HG02943 (cell line): ENCODE measurements around the gene NAALADL1.
"Not testable (repeated sequence)": the region's sequence is repeated elsewhere in the genome, so short reads cannot be mapped to it uniquely, and the experiment has no call there.

ENCODE experiments used
- ATAC-seq: cut with Tn5 transposase; IDR thresholded peaks from one replicate; pipeline ENCODE4 v1.9.1; 2021; ENCODE audit warnings: mild to moderate bottlenecking, low read depth, moderate library complexity; ENCODE audit not compliant: unreplicated experiment

Gene NAALADL1

DNA sequence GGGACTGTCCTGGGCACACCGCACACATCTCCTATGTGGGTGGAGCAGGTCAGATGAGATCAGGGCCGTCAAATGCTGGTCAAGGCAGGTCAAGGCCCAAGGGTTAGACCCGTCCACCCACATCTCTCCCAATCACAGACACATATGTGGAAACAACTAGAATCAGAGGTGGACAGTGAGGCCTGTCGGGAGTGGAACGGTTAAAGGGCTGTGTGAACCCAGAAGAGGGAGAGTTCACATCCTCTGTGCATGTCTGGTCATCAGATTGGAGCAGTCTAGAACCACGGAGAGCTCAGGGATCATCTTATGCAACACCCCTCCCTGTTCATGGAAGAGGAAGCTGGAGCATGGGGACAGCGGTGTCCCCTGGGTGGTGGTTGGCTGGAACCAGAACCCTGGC lies 38.5 kb downstream of the NAALADL1 start:
- no peak for ATAC-seq

DNA sequence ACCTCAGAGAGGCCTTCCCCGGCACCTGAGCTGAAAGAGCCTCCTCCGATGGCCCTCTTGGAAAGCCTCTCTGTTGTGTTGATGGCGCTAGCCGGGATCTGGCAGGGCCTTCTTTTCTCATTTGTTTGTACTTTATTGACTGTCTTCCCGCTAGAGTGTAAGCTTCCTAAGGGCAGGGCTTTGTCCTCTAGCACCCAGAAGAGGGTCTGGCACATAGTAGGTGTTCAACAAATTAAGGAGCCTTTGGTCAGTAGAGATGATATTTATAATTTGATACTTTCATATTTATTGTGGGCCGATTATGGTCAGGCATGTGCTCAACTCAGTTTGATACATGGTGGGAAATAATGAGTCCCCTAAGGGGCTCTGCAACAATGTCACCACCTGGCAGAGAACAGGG lies 40.4 kb downstream of the NAALADL1 start:
- ATAC-seq = no peak

DNA sequence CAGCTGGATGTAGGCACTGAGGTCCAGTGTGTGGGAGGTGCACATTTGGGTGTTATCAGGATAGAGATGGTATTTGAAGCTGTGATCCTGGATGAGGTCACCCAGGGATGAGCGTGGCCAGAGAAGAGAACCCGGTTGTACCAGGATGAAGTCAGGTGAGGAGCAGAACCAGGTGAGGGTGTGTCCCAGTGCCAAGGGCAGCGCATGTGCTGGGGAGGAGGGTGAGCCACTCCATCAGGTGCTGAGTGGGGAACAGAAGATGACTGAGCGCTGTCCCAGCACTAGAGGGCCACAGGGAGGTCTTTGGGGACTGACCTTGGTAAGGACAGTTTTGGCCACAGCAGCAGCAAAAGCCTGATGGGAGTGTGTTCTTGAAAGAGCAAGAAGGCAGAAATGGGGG lies 41.6 kb downstream of the NAALADL1 start:
- no peak for ATAC-seq

DNA sequence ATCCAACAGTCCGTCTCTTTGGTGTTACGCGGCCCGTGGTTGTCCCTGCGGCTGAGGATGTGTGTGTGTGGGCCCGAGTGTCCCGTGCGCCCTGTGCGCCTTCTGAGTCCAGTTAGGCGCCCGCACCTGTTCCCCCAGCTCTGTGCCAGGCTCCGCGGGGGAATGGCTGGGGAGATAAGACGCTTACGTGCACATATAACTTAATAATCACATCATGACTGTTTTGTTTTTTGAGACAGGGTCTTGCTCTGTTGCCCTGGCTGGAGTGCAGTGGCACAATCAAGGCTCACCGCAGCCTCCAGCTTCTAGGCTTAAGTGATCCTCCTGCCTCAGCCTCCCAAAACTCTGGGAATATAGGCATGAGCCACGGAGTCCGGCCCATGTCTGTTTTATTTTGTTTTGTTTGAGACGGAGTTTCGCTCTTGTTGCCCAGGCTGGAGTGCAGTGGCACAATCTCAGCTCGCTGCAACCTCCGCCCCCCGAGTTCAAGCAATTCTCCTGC lies 43.6 kb downstream of the NAALADL1 start:
- ATAC-seq = no peak

DNA sequence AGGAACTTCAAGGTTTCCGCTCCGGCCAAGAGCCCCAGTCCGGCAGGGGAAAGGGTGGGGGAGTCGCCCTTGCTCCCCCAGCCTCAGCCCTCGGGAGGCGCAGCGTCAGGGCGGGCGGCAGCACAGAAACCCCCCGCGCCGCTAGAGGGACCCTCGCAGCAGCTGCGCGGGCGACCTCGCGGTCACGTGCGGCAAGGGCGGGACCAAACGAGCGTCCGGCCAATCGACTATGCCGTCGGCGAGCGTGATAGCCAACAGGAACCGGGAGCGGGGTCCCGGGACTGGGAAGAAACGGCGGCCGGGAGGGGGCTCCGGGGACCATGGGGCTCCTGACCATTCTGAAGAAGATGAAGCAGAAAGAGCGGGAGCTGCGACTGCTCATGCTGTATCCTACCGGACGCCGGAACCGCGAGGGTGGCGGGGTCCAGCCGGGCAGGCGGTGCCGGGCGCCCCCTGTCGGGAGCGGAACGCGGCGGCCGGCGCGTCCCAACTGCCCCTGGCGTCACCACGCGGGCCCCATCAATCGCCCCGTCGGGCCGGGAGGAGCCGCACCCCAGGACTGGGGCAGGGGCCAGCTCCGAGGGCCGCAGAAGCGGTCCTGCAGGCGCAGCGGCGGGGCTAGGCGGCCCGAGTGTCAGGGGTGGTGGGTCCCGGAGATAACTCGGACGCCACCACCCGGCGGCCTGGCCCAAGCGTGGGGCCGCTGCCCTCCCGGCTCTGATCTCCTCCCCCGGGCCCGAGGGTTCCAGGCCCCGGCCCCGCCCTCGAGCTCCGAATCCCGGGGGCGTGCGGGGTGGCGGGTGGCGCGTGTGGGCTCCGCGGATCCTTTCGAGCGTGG lies 44.2 kb downstream of the NAALADL1 start, which contains the start of gene ARL2:
ARL2 (plus strand) TSS at position 273 of the 838 bp plus-strand sequence; CDS start at position 321, 48 bp downstream.
- peak; percentile 81 for ATAC-seq

DNA sequence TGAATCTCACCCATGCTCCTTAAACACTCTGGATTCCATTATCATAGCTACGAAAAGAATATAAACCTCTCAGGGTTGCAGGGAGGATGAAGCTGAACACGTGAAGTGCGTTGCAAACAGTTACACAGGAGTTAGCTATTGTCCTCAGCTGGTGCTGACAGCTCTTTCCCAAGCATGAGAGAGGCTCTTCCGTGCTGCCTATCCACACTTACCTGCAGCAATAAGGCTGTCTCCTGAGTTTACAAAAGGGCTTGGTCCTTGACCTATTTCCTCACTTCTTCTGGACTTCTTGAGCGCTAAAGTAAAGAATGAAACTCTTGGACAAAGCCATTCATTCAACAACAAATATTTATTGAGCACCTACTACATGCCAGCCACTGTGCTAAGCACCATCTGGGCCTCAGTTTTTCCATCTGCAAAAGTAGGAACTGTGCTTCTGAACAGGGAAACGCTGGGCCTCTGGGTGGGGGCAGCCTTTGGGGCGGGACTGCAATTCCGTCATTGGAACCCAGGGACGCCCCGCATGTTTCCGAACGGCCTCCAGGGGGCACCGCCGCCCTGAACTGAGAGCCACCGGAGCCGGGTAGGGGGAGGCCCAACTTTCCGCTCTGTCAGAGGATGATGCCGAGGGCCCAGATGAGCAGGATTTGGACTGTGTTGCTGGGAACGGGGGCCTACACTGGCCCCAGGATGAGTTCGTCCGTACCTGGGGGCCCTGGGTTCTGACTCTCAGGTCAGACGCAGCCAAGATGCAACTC lies 45.0 kb downstream of the NAALADL1 start:
- peak; percentile 62 for ATAC-seq

DNA sequence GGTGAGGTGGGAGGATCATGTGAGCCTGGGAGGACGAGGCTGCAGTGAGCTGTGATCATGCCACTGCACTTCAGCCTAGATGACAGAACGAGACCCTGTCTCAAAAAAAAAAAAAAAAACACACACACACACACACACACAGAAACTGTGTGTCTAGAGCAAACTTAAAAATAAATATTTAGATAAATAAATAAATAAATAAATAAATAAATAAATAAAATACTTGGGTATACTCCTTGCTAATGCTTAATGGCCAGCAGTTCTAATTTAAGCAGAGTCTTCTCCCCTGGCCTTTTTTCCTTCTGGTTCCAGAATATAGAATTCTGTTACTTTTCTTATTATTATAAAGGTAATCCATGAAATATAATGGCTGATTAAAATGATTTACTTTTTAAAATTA lies 49.5 kb downstream of the NAALADL1 start:
- ATAC-seq = no peak

DNA sequence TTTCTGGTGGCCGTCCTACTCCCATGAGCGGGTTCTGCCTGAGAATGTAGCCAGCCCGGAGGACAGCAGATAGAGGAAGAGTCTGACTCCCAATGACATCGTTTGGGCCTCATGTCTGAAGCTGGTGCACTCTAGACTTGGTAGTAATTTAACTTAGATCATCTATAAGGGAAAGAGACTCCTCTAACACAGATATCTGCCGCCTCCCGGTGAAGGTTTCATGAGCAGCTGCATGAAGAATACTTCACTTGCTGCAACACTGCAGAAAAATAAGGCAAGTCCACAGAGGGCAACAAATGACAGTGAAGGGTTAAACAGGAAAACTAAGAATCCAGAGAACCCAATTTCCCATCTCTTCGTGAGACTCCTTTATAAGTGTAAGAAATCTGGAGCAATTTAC lies 50.3 kb downstream of the NAALADL1 start:
- no peak for ATAC-seq

DNA sequence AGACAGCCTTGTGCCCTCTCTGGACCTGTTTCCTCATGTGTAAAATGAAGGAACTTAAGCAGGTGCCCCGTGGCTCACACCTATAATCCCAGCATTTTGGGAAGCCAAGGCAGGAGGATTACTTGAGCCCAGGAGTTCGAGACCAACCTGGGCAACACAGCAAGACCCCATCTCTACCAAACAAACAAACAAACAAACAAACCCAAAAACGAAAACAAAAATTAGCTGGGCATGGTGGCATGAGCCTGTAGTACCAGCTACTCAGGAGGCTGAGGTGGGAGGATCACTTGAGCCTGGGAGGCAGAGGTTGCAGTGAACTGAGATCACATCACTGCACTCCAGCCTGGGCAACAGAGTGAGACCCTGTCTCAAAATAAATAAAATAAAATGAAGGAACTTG lies 54.4 kb downstream of the NAALADL1 start:
- ATAC-seq = not testable (repeated sequence)

DNA sequence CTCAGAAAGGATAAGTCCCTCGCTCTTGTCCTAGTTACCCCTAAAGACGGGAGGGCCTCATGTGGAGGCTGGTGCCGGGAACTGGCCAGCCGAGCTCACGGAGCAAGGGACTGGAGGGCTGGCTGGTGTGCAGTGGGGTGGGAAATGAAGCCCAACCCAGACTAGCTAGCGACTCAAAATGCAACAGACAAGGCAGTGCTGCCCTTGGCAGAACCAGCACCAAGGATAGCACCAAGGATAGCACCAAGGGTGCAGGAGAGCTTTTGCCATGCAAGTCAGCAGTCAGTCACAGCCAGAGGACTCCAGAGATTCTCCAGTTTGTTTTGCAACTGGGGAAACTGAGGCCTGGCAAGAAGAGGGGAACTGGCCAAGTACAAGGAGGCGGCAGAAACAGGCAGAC lies 55.1 kb downstream of the NAALADL1 start:
- ATAC-seq = no peak

DNA sequence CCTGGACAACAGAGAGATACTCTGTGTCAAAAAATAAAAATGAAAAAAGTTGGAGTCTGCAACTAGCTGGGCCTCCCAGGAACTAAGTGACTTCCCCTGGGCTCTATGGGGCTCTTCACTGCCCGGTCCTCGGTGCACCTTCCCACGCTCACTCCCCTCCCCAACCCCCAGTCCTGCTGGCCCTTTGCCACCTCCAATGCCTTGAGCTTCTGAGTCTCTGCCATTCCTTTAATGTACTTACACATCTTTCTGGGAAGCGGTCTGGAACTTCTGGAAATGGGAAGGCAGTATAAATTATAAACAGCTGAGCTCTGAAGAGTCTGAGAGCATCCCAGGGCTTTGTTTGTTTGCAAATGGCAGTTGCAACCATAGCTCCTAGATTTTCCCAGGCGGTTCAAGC lies 55.6 kb downstream of the NAALADL1 start:
- ATAC-seq = no peak

DNA sequence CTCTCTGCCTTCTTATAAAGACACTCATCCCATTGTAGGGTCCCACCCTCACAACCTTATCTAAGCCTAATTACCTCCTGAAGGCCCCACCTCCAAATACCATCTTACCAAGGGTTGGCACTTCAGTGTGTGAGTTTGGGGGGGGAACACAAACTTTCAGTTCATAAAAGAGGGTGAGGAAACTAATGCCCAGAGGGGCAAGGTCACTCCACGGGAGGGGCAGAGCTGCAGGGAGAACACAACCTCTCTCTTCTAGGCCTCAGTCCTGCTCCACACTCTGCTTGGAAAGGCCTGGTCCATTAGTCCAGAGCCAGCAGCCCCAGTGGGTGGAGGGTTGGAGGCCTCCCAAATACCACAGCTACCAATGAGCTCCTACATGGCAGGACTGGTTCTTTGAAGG lies 58.9 kb downstream of the NAALADL1 start:
- ATAC-seq = no peak

DNA sequence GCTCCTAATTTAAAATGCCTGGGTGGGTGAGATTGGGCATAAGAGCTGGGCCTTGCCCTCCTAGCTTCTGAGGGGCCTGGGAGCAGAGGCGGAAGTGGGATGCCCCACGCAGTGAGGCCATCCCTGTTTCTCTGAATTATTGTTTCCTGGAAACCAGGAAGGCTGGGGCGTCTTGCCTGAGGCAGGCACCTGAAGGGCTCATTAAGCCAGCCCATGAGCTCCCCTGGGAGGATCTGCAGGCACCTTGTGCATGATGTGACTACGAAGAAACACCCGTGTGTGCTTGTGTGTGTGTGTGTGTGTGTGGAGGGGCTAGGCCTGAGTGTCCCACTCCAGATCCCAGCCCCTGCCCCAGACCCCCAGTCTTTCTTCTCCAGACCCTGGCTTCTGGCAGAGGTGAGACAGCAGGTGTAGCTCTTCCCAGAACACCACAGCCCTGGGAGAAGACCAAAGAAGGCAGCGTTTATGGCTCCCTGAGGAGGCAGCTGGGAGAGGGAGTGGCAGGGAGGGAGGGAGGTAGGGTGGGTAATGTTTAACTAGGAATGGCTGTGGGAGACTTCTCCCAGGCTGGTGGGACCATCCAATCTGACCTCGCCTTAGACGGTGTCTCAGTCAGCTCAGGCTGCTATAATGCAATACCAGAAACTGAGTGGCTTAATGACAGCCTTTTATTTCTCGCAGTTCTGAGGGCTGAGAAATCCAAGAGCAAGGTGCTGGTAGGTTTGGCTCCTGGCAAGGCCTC lies 59.5 kb downstream of the NAALADL1 start:
- ATAC-seq = no peak

DNA sequence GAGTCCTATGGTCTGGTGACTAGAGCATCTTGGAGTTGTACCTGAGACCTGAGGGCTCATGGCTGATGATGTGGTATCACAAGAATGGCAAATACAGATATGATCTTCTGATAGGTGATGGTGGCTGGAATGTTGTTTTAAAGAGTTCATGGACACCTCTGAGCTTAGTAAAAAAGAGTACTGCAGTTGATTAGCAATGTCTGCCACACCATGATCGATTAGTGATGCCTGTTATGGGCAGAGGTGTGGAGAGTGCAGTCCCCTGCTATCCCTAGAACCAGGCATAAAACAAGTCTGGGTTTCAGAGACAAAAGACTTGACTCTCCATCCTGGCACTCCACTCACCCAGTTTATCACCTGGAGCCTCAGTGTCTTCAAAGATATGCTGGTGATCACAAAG lies 60.2 kb downstream of the NAALADL1 start:
- ATAC-seq = no peak

DNA sequence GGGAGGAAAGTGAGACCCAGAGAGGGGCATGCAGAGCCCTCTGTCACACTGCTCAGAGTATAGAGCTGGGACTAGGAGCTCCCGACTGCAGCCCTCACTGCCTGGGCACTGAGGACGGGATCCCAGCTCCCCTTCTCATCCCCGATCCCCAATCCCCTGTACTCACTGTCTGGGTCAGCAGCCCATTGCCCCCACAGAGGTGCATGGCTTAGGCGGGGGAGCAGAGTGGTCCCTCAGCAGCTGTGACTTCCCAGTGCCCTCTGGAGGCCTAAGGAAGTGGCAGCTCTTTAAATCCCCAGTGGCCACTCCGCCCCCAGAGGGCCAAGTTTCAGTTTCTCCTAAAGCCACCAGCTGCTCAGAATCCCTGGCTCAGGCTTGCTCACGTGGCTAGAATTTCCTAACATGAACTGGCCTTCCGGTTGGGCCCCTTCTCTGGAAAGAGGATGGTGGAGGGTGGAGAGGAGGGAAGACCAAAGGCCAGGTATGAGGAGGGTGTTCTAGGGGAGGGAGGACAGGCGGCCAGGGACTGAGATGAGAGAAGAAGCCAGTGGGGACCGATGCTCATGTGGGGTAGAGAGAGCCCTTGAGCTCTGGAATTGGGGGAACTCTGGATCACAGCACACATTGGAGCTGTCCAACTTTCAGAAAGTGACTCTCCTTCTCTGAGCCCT lies 61.5 kb downstream of the NAALADL1 start, which contains the start of gene BATF2:
BATF2 (minus strand) TSS at position 262 of the 671 bp plus-strand sequence; CDS start at position 205, 57 bp downstream.
- no peak for ATAC-seq

DNA sequence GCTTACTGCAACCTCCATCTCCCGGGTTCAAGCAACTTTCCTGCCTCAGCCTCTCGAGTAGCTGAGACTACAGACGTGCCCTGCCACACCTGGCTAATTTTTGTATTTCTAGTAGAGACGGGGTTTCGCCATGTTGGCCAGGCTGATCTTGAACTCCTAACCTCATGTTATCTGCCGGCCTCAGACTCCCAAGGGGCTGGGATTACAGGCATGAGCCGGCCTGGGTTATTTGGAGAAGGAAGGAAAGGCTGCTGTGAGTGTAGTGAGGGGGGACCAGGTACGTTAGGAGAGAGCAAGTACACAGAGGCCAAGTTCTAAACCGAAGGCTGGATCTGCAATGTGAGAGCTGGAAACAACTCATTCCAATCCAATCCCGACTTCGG lies 62.0 kb downstream of the NAALADL1 start:
- no peak for ATAC-seq
